GM18867 (cell line): ENCODE data around the gene ETV6.
"Not testable (repeated sequence)": the region's sequence is repeated elsewhere in the genome, so short reads cannot be mapped to it uniquely, and the experiment has no call there.

Experiments used
- ATAC-seq: cut with Tn5 transposase; IDR thresholded peaks from one replicate; pipeline ENCODE4 v1.9.1; 2021; ENCODE audit warnings: mild to moderate bottlenecking, moderate library complexity; ENCODE audit not compliant: unreplicated experiment

ETV6 gene

DNA sequence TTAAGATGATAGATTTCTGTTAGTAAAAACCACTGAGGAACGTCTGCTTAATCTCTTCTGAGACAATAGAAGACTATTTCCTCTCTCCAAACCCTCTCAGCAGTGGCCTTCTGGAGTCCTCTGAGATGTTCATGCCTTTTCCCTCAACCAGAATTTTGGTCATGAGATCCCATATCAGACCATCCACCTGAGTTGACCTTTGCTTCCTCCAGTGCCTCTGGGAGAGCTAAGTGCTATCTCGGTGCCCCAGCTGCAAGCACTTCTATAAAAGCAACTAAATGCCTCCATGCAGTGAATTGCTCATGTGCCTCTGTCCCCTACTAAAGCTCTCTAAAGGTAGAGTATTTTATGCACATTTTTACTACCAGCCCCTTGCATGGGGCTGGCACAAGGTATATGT, 248.4 kb downstream of the ETV6 start:
- no peak for ATAC-seq

DNA sequence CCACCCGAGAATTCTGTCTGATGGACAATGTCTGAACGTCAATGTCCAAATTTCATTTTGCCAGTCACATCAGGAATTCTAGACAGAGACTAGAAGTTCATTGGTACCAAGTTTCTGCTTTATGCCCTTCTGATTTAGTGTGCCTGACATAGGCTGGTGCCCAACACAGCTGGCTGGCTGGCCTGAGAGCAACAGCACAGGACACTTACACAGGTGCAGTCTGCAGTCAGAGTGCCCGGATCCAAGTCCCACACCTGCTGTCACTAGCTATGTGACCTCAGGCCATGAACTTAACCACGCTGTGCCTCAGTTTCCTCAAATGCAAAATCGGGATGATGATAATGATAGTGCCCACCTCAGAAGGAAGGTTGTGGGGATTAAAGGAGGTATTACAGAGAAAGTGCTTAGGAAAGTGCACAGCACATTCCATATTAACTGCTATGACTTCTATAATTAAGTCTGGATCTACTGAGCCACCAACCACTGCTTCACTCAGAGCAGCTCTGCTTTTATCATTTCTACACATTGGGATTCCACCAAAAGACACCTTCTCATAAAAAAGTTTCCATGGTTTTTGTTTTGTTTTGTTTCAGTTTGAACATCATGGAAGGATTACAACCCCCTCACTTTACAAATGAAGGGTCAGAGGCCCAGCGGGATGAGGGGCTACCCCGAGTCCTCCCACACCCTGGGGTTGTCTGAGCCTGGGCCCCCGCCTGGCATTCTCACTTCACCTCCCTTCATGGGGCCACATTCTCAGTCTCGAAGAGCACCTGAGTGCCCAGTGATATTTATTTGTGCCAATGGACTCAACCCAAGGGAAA, 252.4 kb downstream of the ETV6 start:
- ATAC-seq = no peak

DNA sequence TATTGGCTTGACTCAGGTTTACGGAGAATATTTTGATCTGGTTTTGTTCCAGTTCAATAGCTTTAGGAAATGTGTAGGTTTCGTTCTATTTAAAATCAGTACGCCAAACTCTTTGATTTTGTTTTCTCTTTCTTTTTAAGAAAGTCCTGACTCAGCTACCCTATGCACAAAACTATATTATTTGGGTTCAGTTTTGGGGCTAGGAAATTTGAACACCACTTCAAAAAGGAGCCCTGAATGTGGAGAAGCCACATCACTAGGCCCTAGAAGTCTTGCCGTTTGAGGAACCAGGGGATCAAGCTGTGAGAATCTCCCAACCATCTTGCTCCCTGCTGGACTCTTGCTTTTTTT, 253.0 kb downstream of the ETV6 start:
- no peak for ATAC-seq

DNA sequence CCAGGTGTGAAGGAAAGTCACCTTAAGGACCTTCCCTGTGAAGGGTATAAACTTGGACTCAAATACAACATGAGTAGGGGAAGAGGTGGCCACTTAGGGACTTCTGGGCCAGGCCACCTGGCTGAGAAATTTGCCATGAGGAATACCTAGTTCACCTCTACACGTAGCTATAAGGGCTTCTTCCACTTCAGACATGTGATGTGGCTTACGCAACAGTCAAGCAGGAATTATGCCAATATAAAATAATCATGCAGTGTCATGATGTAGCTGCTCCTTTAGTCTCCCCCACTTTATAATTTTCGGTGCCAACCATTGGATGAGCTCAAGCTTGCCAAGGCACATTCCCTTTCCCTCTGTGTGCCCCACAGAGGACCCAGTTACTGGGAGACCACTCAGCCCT, 254.7 kb downstream of the ETV6 start:
- ATAC-seq = no peak

DNA sequence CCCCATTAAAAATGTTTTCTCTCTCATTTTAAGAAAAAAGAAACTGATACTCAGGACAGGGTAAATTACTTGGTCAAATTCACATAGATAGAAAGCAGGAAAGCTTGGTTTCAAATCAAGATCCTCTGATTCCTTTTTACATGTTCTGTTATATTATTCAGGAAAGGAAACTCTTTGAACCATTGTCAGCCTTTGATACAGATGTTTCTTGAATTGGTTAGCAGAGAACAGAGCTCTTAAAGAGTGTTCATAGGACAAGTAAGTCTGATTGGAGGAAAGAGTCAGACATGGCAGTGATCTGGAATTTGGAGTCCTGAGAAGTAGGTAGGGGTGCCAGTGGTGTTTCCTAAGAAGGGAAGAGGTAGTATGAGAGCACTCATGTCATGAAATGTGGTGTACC, 256.1 kb downstream of the ETV6 start:
- no peak for ATAC-seq

DNA sequence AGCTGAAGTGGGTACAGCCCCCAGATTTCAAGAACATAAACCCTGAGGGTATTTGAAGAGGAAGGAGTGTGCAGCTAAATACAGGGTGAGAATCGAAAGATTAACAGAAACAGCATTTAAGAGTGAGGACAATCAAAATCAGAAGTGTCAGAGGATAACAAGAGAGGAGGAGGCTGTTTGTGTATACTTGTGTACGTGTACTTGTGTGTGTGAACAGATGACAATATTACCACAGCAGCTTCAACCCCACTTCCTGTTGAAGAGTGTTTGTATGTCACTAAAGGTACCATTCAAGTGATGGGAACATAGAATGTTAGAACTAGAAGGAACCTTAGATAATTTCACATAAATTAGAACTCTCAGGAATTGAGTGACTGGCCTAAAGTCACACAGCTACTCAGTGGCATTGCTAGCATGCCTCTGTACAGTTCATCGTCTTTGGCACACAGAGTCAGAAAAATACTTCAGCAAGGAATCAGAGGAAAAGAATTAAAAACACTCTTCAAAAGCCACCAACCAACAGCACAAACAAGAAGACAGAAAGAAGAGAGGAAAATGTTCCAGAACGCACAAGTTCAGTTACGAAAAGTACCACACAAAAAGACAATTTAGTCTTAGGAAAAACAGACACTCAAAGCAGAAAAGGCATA, 256.9 kb downstream of the ETV6 start:
- ATAC-seq = no peak

DNA sequence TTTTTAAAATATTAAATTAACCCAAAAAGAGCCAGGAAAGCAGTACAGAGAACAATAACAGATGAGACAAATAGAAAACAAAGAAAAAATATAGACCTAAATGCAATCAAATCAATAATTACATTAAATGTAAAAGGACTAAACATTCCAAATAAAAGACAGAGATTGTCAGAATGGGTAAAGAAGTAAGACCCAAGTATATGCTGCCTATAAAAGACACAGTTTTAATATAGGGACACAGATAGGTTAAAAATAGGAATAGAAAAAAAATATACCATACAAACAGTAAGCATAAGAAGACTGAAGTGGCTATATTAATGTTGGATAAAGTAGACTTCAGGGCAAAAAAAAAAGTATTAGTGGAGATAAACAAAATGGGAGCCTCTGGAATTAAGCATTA, 258.2 kb downstream of the ETV6 start:
- no peak for ATAC-seq

DNA sequence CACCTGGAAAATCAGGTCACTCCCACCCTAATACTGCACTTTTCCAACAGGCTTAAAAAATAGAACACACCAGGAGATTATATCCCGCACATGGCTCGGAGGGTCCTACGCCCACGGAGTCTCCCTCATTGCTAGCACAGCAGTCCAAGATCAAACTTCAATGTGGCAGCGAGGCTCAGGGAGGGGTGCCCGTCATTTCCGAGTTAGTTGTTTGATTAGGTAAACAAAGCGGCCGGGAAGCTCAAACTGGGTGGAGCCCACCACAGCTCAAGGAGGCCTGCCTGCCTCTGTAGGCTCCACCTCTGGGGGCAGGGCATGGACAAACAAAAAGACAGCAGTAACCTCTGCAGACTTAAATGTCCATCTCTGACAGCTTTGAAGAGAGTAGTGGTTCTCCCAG, 259.9 kb downstream of the ETV6 start:
- ATAC-seq = not testable (repeated sequence)

DNA sequence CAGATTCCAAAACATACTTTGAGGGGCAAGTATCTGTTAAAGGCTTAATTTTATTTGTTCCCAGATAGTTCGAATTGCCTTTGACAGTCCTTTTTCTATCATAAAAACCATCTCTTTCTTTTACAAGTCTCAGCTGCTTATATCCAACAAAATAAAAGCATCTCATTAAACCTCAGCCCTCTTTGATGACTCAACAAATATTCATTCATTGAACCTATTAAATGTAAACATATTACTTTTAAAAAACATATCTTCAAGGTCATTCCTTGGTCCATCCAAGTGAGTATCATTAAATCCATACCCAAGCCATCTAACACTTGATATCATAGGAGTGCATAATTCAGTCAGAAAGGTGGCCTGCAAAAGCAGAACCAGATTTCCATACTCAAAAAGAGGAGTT, 266.6 kb downstream of the ETV6 start:
- ATAC-seq = no peak

DNA sequence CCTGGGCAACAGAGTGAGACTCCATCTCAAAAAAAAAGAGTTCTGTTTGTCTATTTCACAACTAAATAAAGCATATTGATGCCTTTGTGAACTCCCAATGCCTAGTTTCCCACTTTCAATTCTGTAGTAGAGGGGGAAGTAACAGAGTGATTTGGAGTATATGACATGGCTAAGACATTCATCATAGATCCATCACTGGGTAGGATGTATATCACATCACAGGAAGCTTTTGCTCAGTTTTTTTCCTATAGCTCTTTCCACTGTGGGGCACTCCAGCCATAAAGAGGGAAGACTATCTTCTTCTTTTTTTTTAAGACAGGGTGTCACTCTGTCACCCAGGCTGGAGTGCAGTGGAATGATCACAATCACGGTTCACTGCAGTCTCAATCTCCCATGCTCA, 267.3 kb downstream of the ETV6 start:
- no peak for ATAC-seq

DNA sequence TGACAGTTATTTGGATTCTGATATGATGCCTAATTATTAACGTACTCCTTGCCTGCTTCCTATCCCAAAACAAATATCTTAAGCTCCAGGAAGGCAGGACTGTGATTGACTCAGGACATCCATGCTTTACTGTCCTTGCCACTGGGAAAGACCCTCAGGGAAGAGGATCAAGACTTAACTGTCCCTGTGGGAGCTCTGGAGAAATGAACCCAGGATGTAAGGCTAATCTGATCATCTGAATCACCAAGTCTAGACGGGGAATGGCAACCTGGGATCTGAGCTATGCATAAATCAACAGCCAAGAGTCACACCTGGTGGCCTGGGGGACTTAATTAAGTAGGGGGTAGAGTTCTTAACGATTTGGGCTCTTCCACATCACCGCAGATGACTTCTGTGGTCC, 268.0 kb downstream of the ETV6 start:
- ATAC-seq = no peak

DNA sequence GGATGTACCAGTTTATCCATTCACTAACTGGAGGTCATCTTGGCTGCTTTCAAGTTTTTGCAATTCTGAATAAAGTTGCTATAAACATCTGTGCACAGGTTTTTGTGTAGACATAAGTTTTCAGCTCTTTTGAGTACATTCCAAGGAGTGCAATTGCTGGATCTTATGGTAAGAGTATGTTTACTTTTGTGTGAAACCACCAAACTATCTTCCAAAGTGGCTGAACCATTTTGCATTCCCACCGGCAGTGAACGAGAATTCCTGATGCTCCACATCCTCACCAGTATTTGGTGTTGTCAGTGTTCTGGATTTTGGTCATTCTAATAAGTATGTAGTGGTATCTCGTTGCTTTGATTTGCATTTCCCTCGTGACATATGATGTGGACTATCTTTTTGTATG, 270.8 kb downstream of the ETV6 start:
- ATAC-seq = no peak

DNA sequence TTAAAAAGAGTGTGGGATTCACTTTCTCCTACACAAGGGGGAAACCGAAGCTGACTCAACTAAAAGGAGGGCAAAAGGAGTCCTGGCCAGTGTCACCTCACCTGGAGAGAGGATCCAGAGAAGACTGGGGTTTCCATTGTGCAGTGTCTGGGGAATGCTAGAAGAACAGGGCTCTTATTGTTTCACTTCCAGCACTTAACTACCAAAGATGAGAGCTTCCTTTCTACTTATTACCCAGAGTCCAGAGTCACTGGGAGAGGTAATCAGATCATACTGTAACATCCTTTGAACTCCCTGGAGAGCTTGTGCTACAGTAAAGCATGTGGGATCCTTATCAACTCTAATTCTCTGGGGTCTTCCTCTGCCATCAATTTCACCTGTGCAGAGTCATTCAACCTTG, 272.9 kb downstream of the ETV6 start:
- no peak for ATAC-seq

DNA sequence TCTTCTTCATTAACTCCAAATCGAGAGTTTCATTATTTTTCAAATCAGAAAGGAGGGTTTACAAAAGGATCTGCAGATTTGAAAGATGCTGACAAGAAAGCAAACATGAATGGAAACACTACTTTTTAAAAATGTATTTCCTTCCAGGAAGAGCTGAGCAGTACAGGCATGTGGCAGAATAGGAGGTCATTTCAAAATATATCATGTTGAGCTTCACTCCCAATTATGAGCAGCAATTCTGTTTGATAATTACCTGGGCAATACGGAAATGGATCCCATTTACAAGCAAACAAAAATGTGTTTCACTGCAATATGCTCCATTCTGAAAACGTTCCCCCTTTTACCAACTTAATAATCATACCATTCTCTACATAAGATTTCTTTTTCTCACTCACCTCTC, 273.6 kb downstream of the ETV6 start:
- no peak for ATAC-seq

DNA sequence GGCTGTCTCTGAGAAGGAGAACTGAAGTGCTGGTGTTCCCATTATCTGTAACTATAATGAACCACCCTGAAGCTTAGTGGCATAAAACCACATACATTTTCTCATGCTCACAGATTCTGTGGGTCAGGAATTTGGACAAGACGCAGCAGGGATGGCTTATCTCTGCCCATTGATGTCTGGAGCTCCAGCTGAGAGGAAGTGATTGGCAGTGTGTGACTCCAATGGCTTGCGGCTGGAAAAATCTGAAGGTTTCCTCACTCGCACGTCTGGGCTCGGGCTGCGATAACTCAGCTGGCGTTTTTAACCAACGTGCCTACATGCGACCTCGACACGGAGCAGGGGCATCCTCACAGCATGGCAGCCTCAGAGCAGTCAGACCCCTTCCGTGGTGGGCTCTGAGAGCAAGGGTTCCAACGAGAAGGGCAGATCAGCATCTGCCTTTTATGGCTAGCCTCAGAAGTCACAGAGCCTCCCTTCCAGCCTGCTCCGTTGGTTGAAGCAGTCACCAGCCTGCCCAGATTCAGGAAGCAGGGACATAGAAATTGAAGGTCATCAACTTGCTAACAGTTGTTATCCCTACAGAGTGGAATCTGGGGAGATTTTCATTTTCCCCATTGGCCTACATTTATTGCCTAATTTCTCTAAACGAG, 277.9 kb downstream of the ETV6 start:
- no peak for ATAC-seq

DNA sequence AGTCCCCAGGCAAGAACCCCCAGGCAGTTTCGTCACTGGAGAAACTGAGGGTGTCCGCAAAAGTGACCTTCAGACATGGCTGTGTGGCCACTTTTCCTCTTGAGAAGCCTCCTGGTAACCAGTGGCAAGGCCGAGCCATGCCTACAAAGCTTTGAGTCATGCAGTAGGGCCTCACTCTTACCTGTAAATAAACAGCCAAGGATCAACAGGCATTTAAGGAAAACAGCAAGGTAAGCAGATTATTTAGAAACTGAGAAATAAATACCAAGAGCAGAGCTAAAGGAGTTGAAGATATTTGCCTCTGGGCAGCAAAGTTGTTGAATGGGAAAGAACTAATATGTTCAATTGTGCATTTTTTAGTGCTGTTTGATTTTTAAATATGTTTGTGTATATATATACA, 280.2 kb downstream of the ETV6 start:
- ATAC-seq = no peak

DNA sequence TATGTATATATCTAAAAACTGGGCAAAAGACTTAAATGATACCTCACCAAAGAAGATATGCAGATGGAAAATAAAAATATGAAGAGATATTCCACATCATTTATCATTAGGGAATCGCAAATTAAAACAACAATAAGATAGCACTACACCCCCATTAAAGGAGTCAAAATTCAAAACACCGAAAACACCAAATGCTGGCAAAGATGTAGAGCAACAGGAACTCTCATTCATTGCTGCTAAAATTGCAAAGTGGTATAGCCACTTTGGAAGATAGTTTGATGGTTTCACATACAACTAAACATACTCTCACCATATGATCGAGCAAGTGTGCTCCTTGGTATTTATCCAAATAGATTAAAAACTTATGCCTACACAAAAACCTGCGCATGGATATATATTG, 289.7 kb downstream of the ETV6 start:
- no peak for ATAC-seq

DNA sequence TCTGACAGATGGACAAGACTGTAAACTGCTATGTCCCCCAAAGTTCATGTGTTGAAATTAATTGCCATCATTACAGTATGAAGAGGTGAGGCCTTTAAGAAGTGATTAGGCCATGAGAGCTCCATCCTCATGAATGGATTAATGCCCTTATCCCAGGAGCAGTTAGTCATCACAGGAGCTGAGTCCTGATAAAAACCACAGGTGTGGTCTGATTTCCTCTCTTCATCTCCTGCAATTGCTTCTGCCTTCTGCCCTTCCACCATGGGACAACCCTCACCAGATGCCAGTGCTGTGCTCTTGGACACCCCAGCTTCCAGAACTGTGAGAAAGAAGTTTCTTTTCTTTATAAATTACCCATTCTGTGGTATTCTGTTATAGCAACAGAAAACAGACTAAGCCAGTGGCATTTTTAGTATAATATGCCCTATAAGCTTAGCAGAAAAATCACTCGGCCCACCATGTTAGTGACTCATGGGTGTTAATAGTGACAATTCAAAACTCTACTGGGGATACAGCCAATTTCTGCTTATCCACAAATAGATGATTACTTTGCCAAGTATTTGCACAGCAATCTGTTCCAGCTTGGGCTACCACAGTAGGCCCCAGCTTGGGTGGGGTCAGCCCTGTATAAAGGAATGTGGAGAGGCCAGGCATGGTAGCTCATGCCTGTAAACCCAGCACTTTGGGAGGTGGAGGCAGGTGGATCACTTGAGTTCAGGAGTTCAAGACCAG, 292.3 kb downstream of the ETV6 start:
- no peak for ATAC-seq

DNA sequence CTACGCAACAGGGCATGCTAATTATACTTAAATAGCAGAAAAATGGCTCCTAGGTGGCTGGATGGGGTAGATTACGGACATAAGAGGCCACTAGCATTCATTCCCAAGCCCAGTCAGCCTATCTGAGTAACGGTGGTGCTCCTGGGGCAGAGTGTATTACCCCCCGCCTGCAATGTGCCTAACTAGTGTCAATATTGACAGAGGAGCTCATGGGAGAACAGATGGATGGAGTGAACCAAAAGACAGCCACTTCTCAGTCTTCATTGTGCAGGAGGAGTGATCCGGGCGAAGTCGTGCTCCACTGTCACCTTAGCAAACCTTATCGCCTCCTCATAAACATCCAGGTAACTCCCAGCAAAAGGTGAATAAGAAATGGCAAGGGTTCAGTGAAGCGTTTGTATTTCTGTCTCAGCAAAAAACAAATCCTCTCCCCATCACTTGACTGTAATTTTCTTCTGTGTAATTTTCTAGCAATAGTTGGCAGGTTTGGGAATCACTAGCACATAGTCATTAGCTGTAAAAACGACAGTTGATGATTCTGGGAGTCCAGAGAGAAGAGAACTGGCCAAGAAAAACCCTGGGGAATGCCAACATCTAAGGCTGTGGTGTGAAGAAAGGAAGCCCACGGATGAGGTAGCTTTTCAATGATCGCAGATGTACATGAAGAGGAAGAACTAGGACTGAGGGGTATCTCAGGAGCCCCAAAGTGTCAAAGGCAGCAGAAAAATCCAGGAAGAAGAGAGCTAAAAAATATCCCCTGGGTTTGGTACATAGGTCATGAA, 294.6 kb downstream of the ETV6 start:
- ATAC-seq = no peak
